Thyroid gland (tissue), 4 donors: Measurements from ENCODE around the gene TMEM270. TPM values are rescaled to one million over a fixed set of nuclear protein-coding genes. Genes with fewer than 3 reads are reported as not detected.
"Not testable (repeated sequence)": the region's sequence is repeated elsewhere in the genome, so short reads cannot be mapped to it uniquely, and the experiment has no call there.

Experiments used
- DNase-seq, 2 donors: peaks; one replicate each; pipeline ENCODE4 v3.0.0-alpha.2; 2019
- H3K27ac ChIP-seq, 3 donors: fragments of 200-600 bp; sonication (generic); 1 replicate in 2 of 3; 2 replicates in 1 of 3; pipeline ENCODE4 v1.5.1; 2016 to 2019; ENCODE audit warnings: mild to moderate bottlenecking in 1 of 3, moderate library complexity in 1 of 3
- H3K27me3 ChIP-seq: fragments of 200-600 bp; sonication (generic); one replicate; pipeline ENCODE4 v1.5.1; 2019
- H3K36me3 ChIP-seq, 2 donors: fragments of 200-600 bp; sonication (generic); one replicate each; pipeline ENCODE4 v1.5.1; 2016 to 2019
- H3K4me1 ChIP-seq, 2 donors: fragments of 200-600 bp; sonication (generic); one replicate each; pipeline ENCODE4 v1.5.1; 2017 to 2019
- H3K4me3 ChIP-seq, 3 donors: fragments of 200-600 bp; sonication (generic); replicated peaks in 1 of 3; 1 replicate in 2 of 3; 2 replicates in 1 of 3; pipeline ENCODE4 v1.5.1; 2016; ENCODE audit warnings: mild to moderate bottlenecking in 1 of 3
- H3K9me3 ChIP-seq: fragments of 200-600 bp; sonication (generic); one replicate; pipeline ENCODE4 v1.5.1; 2017
- CTCF ChIP-seq, 6 experiments: fragments of 200-600 bp in 3 of 6; fragments of 450-650 bp in 3 of 6; sonication (generic) in 3 of 6; IDR thresholded peaks; one replicate each; pipeline ENCODE4 v1.5.1; 2016 to 2019; ENCODE audit warnings: antibody characterized with exemption in 6 of 6, mild to moderate bottlenecking in 2 of 6, inconsistent platforms in 1 of 6, moderate library complexity in 1 of 6
- POLR2A ChIP-seq, 2 donors: fragments of 450-650 bp; IDR thresholded peaks; one replicate each; pipeline ENCODE4 v1.6.1; 2017; ENCODE audit warnings: antibody characterized with exemption in 2 of 2, mild to moderate bottlenecking in 2 of 2, moderate library complexity in 1 of 2
- WGBS, 2 donors: methylation state at CpG; one replicate each; pipeline ENCODE4 v1.1.5; 2017; 5-methylcytosine and 5-hydroxymethylcytosine counted together
- intact Hi-C: fragments of 100-400 bp; cut with DNase I; formaldehyde crosslinking; loops from one replicate; pipeline ENCODE4 v1.15.1; 2023
- total RNA-seq, 4 donors: library from RNA; depleted of rRNA; stranded (reverse); fragments of >200 nt; gene quantifications; one replicate each; pipeline ENCODE4 v1.2.3, GENCODE V29; 2016

TMEM270 gene
- total RNA-seq, 4 donors from 2014 or later: not detected

- 21 to 34% methylated on average over 13 of the region's 13 CpGs for WGBS, 2 donors
- Histone ChIP-seq H3K27ac (peak overlapping the region; percentile 90 to 98 (median 95)), H3K4me1 (peaks cover 31 to 37% of the 10 kb centered on the region in 2 donors), H3K27me3 (no peaks in the 10 kb centered on the region), H3K4me3 (peak overlapping the region in 2 of 3 donors; percentile 60 to 72), H3K9me3 (no peaks in the 10 kb centered on the region), H3K36me3 (no peaks in the 10 kb centered on the region)
- DNase-seq: no peak
- TF ChIP-seq POLR2A (IDR thresholded peaks at IDR 0.05): no peak
- no peak for TF ChIP-seq CTCF (IDR thresholded peaks at IDR 0.05)
- intact Hi-C loops: no loop called here
These were observed 28.2 kb upstream of the TMEM270 start for GRCh38 chr7:73832806-73833205.

GRCh38 chr7:73833251-73833919 is 27.6 kb upstream of the TMEM270 start:
- intact Hi-C loops: no loop called here
- H3K27me3 ChIP-seq: no peaks in the 10 kb centered on the region
- 51 to 54% methylated on average over 13 of the region's 13 CpGs for WGBS, 2 donors

GRCh38 chr7:73834626-73835191 is 26.2 kb upstream of the TMEM270 start:
- no peak for DNase-seq
- Histone ChIP-seq H3K9me3 (no peaks in the 10 kb centered on the region), H3K4me3 (no peak overlapping the region), H3K27ac (peak overlapping the region in 1 of 3 donors; percentile 17), H3K4me1 (peaks cover 13 to 20% of the 10 kb centered on the region in 2 donors), H3K36me3 (no peaks in the 10 kb centered on the region), H3K27me3 (no peaks in the 10 kb centered on the region)
- 92 to 94% methylated on average over 4 to 5 of the region's 11 CpGs for WGBS, 2 donors
- intact Hi-C loops: no loop called here
- TF ChIP-seq CTCF (IDR thresholded peaks at IDR 0.05): no peak
- no peak for TF ChIP-seq POLR2A (IDR thresholded peaks at IDR 0.05)

More at GRCh38 chr7:73833251-73833919, 27.6 kb upstream of the TMEM270 start:
- TF ChIP-seq CTCF (IDR thresholded peaks at IDR 0.05) (no peak), POLR2A (IDR thresholded peaks at IDR 0.05) (peak in 1 of 2 donors; percentile 50)
- Histone ChIP-seq H3K4me1 (peaks cover 27 to 33% of the 10 kb centered on the region in 2 donors), H3K27ac (peak overlapping the region; percentile 90 to 98 (median 95)), H3K9me3 (no peaks in the 10 kb centered on the region), H3K36me3 (no peaks in the 10 kb centered on the region), H3K4me3 (peak overlapping the region in 1 of 3 donors; percentile 60)
- DNase-seq: peak; percentile 54 to 65

- H3K36me3 ChIP-seq, H3K27me3 ChIP-seq, intact Hi-C loops, H3K9me3 ChIP-seq, H3K4me3 ChIP-seq, DNase-seq, H3K27ac ChIP-seq: not testable (repeated sequence)
- H3K4me1 ChIP-seq: peaks cover 16 to 19% of the 10 kb centered on the region in 2 donors
These were observed 23.8 kb upstream of the TMEM270 start for GRCh38 chr7:73837167-73837566.

GRCh38 chr7:73838642-73839041 is 22.3 kb upstream of the TMEM270 start:
- no peaks in the 10 kb centered on the region for H3K36me3 ChIP-seq
- H3K9me3 ChIP-seq: no peaks in the 10 kb centered on the region
- DNase-seq: no peak
- intact Hi-C loops: no loop called here
- no peaks in the 10 kb centered on the region for H3K27me3 ChIP-seq
- no peak overlapping the region for H3K27ac ChIP-seq
- H3K4me3 ChIP-seq: no peak overlapping the region
- WGBS, 2 donors: 74 to 83% methylated on average over 6 of the region's 6 CpGs
- H3K4me1 ChIP-seq: peaks cover 10 to 20% of the 10 kb centered on the region in 2 donors
- TF ChIP-seq POLR2A (IDR thresholded peaks at IDR 0.05) (no peak), CTCF (IDR thresholded peaks at IDR 0.05) (no peak)
